KMS-11 (cell line): ENCODE data around the gene GRM1.

Experiments used
- H2AFZ ChIP-seq: fragments of 200-600 bp; sonication (generic); 2 replicates; pipeline ENCODE4 v1.6.1; 2016; ENCODE audit warnings: antibody characterized with exemption, mixed run types, low read depth
- H3K27ac ChIP-seq: fragments of 200-600 bp; sonication (generic); 2 replicates; pipeline ENCODE4 v1.6.1; 2016; ENCODE audit warnings: mild to moderate bottlenecking, mixed run types
- H3K27me3 ChIP-seq: fragments of 200-600 bp; sonication (generic); 2 replicates; pipeline ENCODE4 v1.6.1; 2017; ENCODE audit warnings: mild to moderate bottlenecking, low read depth, mixed run types, moderate library complexity; ENCODE audit not compliant: insufficient read depth
- H3K36me3 ChIP-seq: fragments of 200-600 bp; sonication (generic); 2 replicates; pipeline ENCODE4 v1.6.1; 2017; ENCODE audit warnings: mild to moderate bottlenecking, mixed run types; ENCODE audit not compliant: insufficient read depth
- H3K4me1 ChIP-seq: fragments of 200-600 bp; sonication (generic); 2 replicates; pipeline ENCODE4 v1.6.1; 2016; ENCODE audit warnings: mild to moderate bottlenecking, low read depth, mixed run types; ENCODE audit not compliant: poor library complexity, severe bottlenecking
- H3K4me2 ChIP-seq: fragments of 200-600 bp; sonication (generic); 2 replicates; pipeline ENCODE4 v1.7.0; 2016; ENCODE audit warnings: mild to moderate bottlenecking, mixed run types
- H3K4me3 ChIP-seq: fragments of 200-600 bp; sonication (generic); IDR thresholded peaks from 2 replicates; pipeline ENCODE4 v1.6.1; 2017; ENCODE audit warnings: low read depth, low read length, mixed read lengths; ENCODE audit not compliant: insufficient read depth
- H3K79me2 ChIP-seq: fragments of 200-600 bp; sonication (generic); 2 replicates; pipeline ENCODE4 v1.6.1; 2016; ENCODE audit warnings: low read depth, mixed run types; ENCODE audit not compliant: insufficient read depth
- H3K9ac ChIP-seq: fragments of 200-600 bp; sonication (generic); 2 replicates; pipeline ENCODE4 v1.6.1; 2016; ENCODE audit warnings: mild to moderate bottlenecking, mixed run types
- H4K20me1 ChIP-seq: fragments of 200-600 bp; sonication (generic); 2 replicates; pipeline ENCODE4 v1.6.1; 2016; ENCODE audit warnings: mild to moderate bottlenecking, mixed run types; ENCODE audit not compliant: insufficient read depth
- CTCF ChIP-seq: fragments of 200-600 bp; sonication (generic); conservative IDR thresholded peaks from 2 replicates; pipeline ENCODE4 v1.6.1; 2017; ENCODE audit warnings: low read depth, mild to moderate bottlenecking, antibody characterized with exemption, low read length, moderate library complexity, mixed read lengths

GRM1 gene

GRCh38 chr6:146189131-146189530 lies 160.3 kb downstream of the GRM1 start:
- no peaks in the 10 kb centered on the region for H3K36me3 ChIP-seq
- H3K27ac ChIP-seq: no peak overlapping the region
- no peak for TF ChIP-seq CTCF
- no peak overlapping the region for H3K9ac ChIP-seq
- H3K27me3 ChIP-seq: no peaks in the 10 kb centered on the region
- no peak overlapping the region for H2AFZ ChIP-seq
- H3K79me2 ChIP-seq: no peaks in the 10 kb centered on the region
- no peak overlapping the region for H3K4me2 ChIP-seq
- H3K4me3 ChIP-seq: no peak overlapping the region
- no peaks in the 10 kb centered on the region for H3K4me1 ChIP-seq
- H4K20me1 ChIP-seq: no peaks in the 10 kb centered on the region

GRCh38 chr6:146190581-146190980 lies 161.7 kb downstream of the GRM1 start:
- no peaks in the 10 kb centered on the region for H3K27me3 ChIP-seq
- TF ChIP-seq CTCF: no peak
- no peak overlapping the region for H3K9ac ChIP-seq

GRCh38 chr6:146191166-146191565 lies 162.3 kb downstream of the GRM1 start:
- TF ChIP-seq CTCF: no peak
- no peaks in the 10 kb centered on the region for H4K20me1 ChIP-seq
- no peaks in the 10 kb centered on the region for H3K4me1 ChIP-seq
- H3K9ac ChIP-seq: no peak overlapping the region
- no peak overlapping the region for H3K27ac ChIP-seq
- H3K36me3 ChIP-seq: no peaks in the 10 kb centered on the region
- no peaks in the 10 kb centered on the region for H3K27me3 ChIP-seq
- H3K79me2 ChIP-seq: no peaks in the 10 kb centered on the region
- no peak overlapping the region for H3K4me2 ChIP-seq
- no peak overlapping the region for H3K4me3 ChIP-seq
- H2AFZ ChIP-seq: no peak overlapping the region

More at GRCh38 chr6:146190581-146190980, 161.7 kb downstream of the GRM1 start:
- Histone ChIP-seq H3K4me1 (no peaks in the 10 kb centered on the region), H4K20me1 (no peaks in the 10 kb centered on the region), H3K27ac (no peak overlapping the region), H2AFZ (no peak overlapping the region), H3K36me3 (no peaks in the 10 kb centered on the region), H3K4me3 (no peak overlapping the region), H3K79me2 (no peaks in the 10 kb centered on the region), H3K4me2 (no peak overlapping the region)

GRCh38 chr6:146191612-146192011 lies 162.8 kb downstream of the GRM1 start:
- Histone ChIP-seq H2AFZ (no peak overlapping the region), H3K27ac (no peak overlapping the region), H3K36me3 (no peaks in the 10 kb centered on the region), H3K4me1 (no peaks in the 10 kb centered on the region), H3K4me3 (no peak overlapping the region), H3K27me3 (no peaks in the 10 kb centered on the region), H3K9ac (no peak overlapping the region), H3K79me2 (no peaks in the 10 kb centered on the region), H3K4me2 (no peak overlapping the region), H4K20me1 (no peaks in the 10 kb centered on the region)
- TF ChIP-seq CTCF: no peak

GRCh38 chr6:146194434-146194833 lies 165.6 kb downstream of the GRM1 start:
- H3K79me2 ChIP-seq: no peaks in the 10 kb centered on the region
- H3K36me3 ChIP-seq: no peaks in the 10 kb centered on the region
- no peaks in the 10 kb centered on the region for H4K20me1 ChIP-seq
- no peaks in the 10 kb centered on the region for H3K27me3 ChIP-seq
- no peak overlapping the region for H3K9ac ChIP-seq
- no peak overlapping the region for H3K27ac ChIP-seq
- no peak for TF ChIP-seq CTCF
- H3K4me2 ChIP-seq: no peak overlapping the region
- H3K4me1 ChIP-seq: no peaks in the 10 kb centered on the region
- no peak overlapping the region for H2AFZ ChIP-seq
- no peak overlapping the region for H3K4me3 ChIP-seq
